Testis (tissue), 3 donors: Measurements from ENCODE around the gene SAMD9. TPM values are rescaled to one million over a fixed set of nuclear protein-coding genes. Genes with fewer than 3 reads are reported as not detected.
"Not testable (repeated sequence)": the region's sequence is repeated elsewhere in the genome, so short reads cannot be mapped to it uniquely, and the experiment has no call there.

Experiments used
- DNase-seq: peaks from one replicate; pipeline ENCODE4 v3.0.0-alpha.2; 2019
- H3K27ac ChIP-seq, 2 donors: fragments of 200-600 bp; sonication (generic); one replicate each; pipeline ENCODE4 v1.5.1; 2019
- H3K27me3 ChIP-seq: fragments of 200-600 bp; sonication (generic); one replicate; pipeline ENCODE4 v1.5.1; 2019
- H3K36me3 ChIP-seq: fragments of 200-600 bp; sonication (generic); one replicate; pipeline ENCODE4 v1.5.1; 2017; ENCODE audit warnings: low read depth; ENCODE audit errors: missing control alignments
- H3K4me1 ChIP-seq: fragments of 200-600 bp; sonication (generic); one replicate; pipeline ENCODE4 v1.5.1; 2019
- H3K4me3 ChIP-seq, 2 donors: fragments of 200-600 bp; sonication (generic); one replicate each; pipeline ENCODE4 v1.5.1; 2017 to 2019
- H3K9me3 ChIP-seq: fragments of 200-600 bp; sonication (generic); one replicate; pipeline ENCODE4 v1.5.1; 2017
- POLR2A ChIP-seq: fragments of 450-650 bp; IDR thresholded peaks from one replicate; pipeline ENCODE4 v1.6.1; 2017; ENCODE audit warnings: antibody characterized with exemption, mild to moderate bottlenecking, moderate library complexity
- WGBS, 2 donors: methylation state at CpG; one replicate each; pipeline ENCODE4 v1.1.5; 2018; 5-methylcytosine and 5-hydroxymethylcytosine counted together
- intact Hi-C: fragments of 100-400 bp; cut with DNase I; formaldehyde crosslinking; loops from one replicate; pipeline ENCODE4 v1.15.1; 2023; ENCODE audit warnings: low total_unique reads
- polyA plus RNA-seq: library from polyadenylated mRNA; stranded (reverse); fragments of 350-450 nt; fragmentation: Illumina TruSeq; extraction: RNeasy Lipid Tissue Mini Kit (QIAGEN cat#74804); gene quantifications from one replicate; pipeline ENCODE4 v1.2.3, GENCODE V29; 2014; ENCODE audit warnings: low read depth, low replicate concordance; ENCODE audit not compliant: insufficient read depth
- total RNA-seq, 2 donors: library from RNA; depleted of rRNA; stranded (reverse); fragments of >200 nt; gene quantifications; one replicate each; pipeline ENCODE4 v1.2.3, GENCODE V29; 2016
- TF ChIP-seq, protein P1 (sequence below), 3 experiments: fragments of 450-650 bp in 2 of 3; fragments of 200-600 bp in 1 of 3; sonication (generic) in 1 of 3; IDR thresholded peaks; one replicate each; pipeline ENCODE4 v1.5.1; 2016 to 2019; ENCODE audit warnings: antibody characterized with exemption in 3 of 3, mild to moderate bottlenecking in 2 of 3, moderate library complexity in 1 of 3

Gene SAMD9
- total and polyA plus RNA-seq, 3 donors from 2014 or later, result 0.73 to 3.2 (median 1.9) TPM

DNA sequence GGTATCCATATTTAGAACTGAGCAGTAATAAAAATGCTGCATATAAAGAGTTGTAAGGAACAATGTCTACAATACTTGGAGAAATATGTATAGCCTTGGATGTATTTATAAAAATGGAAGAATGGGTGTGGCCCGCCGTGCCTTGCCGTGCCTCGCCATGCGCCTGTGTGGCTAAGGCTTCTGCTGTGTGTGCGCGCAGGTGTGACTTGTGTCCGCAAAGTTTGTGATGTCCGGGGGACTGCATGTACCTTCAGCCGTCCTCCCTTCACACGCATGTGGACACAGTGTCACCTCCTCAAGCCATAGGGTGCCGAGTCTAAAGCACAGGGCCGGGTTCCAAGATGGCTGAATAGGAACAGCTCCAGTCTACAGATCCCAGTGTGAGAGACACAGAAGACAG lies 9.8 kb downstream of the SAMD9 start:
- H3K9me3 ChIP-seq, result no peaks in the 10 kb centered on the region
- H3K27me3 ChIP-seq, result no peaks in the 10 kb centered on the region
- H3K4me1 ChIP-seq, result no peaks in the 10 kb centered on the region
- H3K4me3 ChIP-seq, result no peak overlapping the region
- intact Hi-C loops, result no loop called here
- no peaks in the 10 kb centered on the region for H3K36me3 ChIP-seq
- DNase-seq, result no peak
- TF ChIP-seq, protein P1, sequence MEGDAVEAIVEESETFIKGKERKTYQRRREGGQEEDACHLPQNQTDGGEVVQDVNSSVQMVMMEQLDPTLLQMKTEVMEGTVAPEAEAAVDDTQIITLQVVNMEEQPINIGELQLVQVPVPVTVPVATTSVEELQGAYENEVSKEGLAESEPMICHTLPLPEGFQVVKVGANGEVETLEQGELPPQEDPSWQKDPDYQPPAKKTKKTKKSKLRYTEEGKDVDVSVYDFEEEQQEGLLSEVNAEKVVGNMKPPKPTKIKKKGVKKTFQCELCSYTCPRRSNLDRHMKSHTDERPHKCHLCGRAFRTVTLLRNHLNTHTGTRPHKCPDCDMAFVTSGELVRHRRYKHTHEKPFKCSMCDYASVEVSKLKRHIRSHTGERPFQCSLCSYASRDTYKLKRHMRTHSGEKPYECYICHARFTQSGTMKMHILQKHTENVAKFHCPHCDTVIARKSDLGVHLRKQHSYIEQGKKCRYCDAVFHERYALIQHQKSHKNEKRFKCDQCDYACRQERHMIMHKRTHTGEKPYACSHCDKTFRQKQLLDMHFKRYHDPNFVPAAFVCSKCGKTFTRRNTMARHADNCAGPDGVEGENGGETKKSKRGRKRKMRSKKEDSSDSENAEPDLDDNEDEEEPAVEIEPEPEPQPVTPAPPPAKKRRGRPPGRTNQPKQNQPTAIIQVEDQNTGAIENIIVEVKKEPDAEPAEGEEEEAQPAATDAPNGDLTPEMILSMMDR (IDR thresholded peaks at IDR 0.05), result no peak
- no peak overlapping the region for H3K27ac ChIP-seq
- 95 to 96% methylated on average over 13 of the region's 13 CpGs for WGBS, 2 donors

- no peak for DNase-seq
- no peak overlapping the region for H3K27ac ChIP-seq
- peaks cover 3% of the 10 kb centered on the region for H3K9me3 ChIP-seq
- no peaks in the 10 kb centered on the region for H3K27me3 ChIP-seq
- no peak for TF ChIP-seq POLR2A
- TF ChIP-seq, protein P1 (IDR thresholded peaks at IDR 0.05), result no peak
- intact Hi-C loops, result no loop called here
- no peaks in the 10 kb centered on the region for H3K36me3 ChIP-seq
- H3K4me1 ChIP-seq, result no peaks in the 10 kb centered on the region
- WGBS, 2 donors, result 86 to 95% methylated on average over 2 of the region's 2 CpGs
- no peak overlapping the region for H3K4me3 ChIP-seq
Measured at GRCh38 chr7:93097388-93097787, 20.4 kb downstream of the SAMD9 start.

GRCh38 chr7:93092757-93093370 lies 24.9 kb downstream of the SAMD9 start:
- no peaks in the 10 kb centered on the region for H3K9me3 ChIP-seq
- no peak overlapping the region for H3K27ac ChIP-seq
- no peak for TF ChIP-seq POLR2A
- TF ChIP-seq, protein P1 (IDR thresholded peaks at IDR 0.05), result no peak
- no peaks in the 10 kb centered on the region for H3K36me3 ChIP-seq
- no peaks in the 10 kb centered on the region for H3K27me3 ChIP-seq
- intact Hi-C loops, result no loop called here
- WGBS, 2 donors, result 86 to 93% methylated on average over 1 of the region's 1 CpG
- DNase-seq, result no peak
- no peak overlapping the region for H3K4me3 ChIP-seq
- H3K4me1 ChIP-seq, result no peaks in the 10 kb centered on the region

DNA sequence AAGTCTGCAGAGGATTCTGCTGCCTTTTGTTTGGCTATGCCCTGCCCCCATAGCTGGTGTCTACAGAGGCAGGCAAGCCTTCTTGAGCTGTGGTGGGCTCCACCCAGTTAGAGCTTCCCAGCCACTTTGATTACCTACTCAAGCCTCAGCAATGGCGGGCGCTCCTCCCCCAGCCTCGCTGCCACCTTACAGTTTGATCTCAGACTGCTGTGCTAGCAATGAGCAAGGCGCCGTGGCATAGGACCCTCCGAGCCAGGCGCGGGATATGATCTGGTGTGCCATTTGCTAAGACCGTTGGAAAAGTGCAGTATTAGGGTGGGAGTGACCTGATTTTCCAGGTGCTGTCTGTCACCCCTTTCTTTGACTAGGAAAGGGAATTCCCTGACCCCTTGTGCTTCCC lies 44.4 kb downstream of the SAMD9 start:
- H3K9me3 ChIP-seq, H3K36me3 ChIP-seq, DNase-seq, intact Hi-C loops, H3K4me1 ChIP-seq, H3K27me3 ChIP-seq, H3K4me3 ChIP-seq, H3K27ac ChIP-seq: not testable (repeated sequence)
- WGBS, 2 donors, result 93 to 98% methylated on average over 7 to 9 of the region's 9 CpGs

DNA sequence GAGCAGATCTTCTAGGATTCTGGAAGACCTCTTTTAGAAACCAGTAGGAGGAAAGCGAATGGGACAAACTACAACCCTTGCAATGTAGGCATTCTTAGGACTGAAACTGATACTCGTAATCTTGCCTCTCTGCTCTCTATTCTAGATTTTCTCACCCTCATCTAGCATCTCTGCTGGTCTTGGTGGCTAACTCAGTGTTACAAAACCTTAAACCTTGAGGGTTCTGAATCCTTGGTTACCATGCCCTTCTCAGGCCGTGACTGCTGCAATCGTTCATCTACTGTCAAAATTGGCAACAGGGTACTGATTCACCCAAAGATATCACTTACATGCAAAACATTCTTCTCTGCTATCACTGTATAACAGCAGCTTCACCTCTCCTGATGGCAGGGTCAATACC lies 55.2 kb downstream of the SAMD9 start:
- Histone ChIP-seq H3K36me3 (no peaks in the 10 kb centered on the region), H3K4me1 (no peaks in the 10 kb centered on the region), H3K4me3 (no peak overlapping the region), H3K27ac (no peak overlapping the region), H3K27me3 (no peaks in the 10 kb centered on the region), H3K9me3 (no peaks in the 10 kb centered on the region)
- 75 to 85% methylated on average over 4 of the region's 4 CpGs for WGBS, 2 donors
- intact Hi-C loops, result no loop called here
- TF ChIP-seq, protein P1 (IDR thresholded peaks at IDR 0.05), result no peak
- no peak for TF ChIP-seq POLR2A
- DNase-seq, result no peak
